ENCODE data around the gene NAP1L1. TPM values are rescaled to one million over a fixed set of nuclear protein-coding genes. Genes with fewer than 3 reads are reported as not detected.

NAP1L1 gene
- total RNA-seq, 2 experiments from 2014 or later: 1,148 to 1,176 TPM

Other genes starting within 250 kb of the NAP1L1 start
- 10 to 100 TPM; 41.5 to 41.9 TPM for gene PHLDA1, start 52.9 kb downstream of the NAP1L1 start, total RNA-seq

Measured in activated naive CD8-positive, alpha-beta T cell treated with anti-CD3 and anti-CD28 coated beads for 36 hours (primary cell).